HepG2 (cell line): ENCODE results near the gene IRF2. TPM values are rescaled to one million over a fixed set of nuclear protein-coding genes. Genes with fewer than 3 reads are reported as not detected.

ENCODE experiments used
- CEBPG ChIP-seq: IDR thresholded peaks from 2 replicates; pipeline ENCODE4 v1.6.1; 2016
- DMTF1 ChIP-seq: sonication (generic); formaldehyde crosslinking; IDR thresholded peaks from 2 replicates; pipeline ENCODE4 v1.4.0; 2020; ENCODE audit warnings: mild to moderate bottlenecking, missing genetic modification reagents
- MAFF ChIP-seq: IDR thresholded peaks from 2 replicates; pipeline ENCODE4 v1.6.1; 2011; ENCODE audit warnings: low read depth, low read length, improper control_type of control experiment
- REXO4 ChIP-seq: sonication (generic); formaldehyde crosslinking; IDR thresholded peaks from 2 replicates; pipeline ENCODE4 v1.8.0; 2022; ENCODE audit warnings: missing genetic modification reagents, mild to moderate bottlenecking, borderline replicate concordance
- RFXAP ChIP-seq: sonication (generic); formaldehyde crosslinking; IDR thresholded peaks from 2 replicates; pipeline ENCODE4 v1.4.0; 2020; ENCODE audit warnings: missing genetic modification reagents, borderline replicate concordance
- SP140L ChIP-seq: sonication (generic); formaldehyde crosslinking; IDR thresholded peaks from 2 replicates; pipeline ENCODE4 v1.4.0; 2020; ENCODE audit warnings: missing genetic modification reagents, borderline replicate concordance
- TERF1 ChIP-seq: sonication (generic); formaldehyde crosslinking; IDR thresholded peaks from 2 replicates; pipeline ENCODE4 v1.8.0; 2022; ENCODE audit warnings: mild to moderate bottlenecking, missing genetic modification reagents, moderate library complexity
- TRIM22 ChIP-seq: fragments of 450-650 bp; IDR thresholded peaks from 2 replicates; pipeline ENCODE4 v1.6.1; 2017
- ZBTB7A ChIP-seq: sonication (generic); formaldehyde crosslinking; IDR thresholded peaks from 2 replicates; pipeline ENCODE4 v1.8.0; 2022; ENCODE audit warnings: mild to moderate bottlenecking, missing genetic modification reagents
- ZFP36 ChIP-seq: fragments of 150-350 bp; IDR thresholded peaks from 2 replicates; pipeline ENCODE4 v1.6.1; 2018; ENCODE audit warnings: borderline replicate concordance, low read length, low read depth; ENCODE audit not compliant: partially characterized antibody
- ZMYM2 ChIP-seq: sonication (generic); formaldehyde crosslinking; IDR thresholded peaks from 2 replicates; pipeline ENCODE4 v1.8.0; 2022; ENCODE audit warnings: mild to moderate bottlenecking, missing genetic modification reagents
- ZNF143 ChIP-seq: sonication (generic); formaldehyde crosslinking; IDR thresholded peaks from 2 replicates; pipeline ENCODE4 v1.4.0; 2020; ENCODE audit warnings: missing genetic modification reagents
- ZNF207 ChIP-seq: fragments of 450-650 bp; IDR thresholded peaks from 2 replicates; pipeline ENCODE4 v1.6.1; 2016; ENCODE audit warnings: antibody characterized with exemption, borderline replicate concordance
- ZNF263 ChIP-seq: sonication (generic); formaldehyde crosslinking; IDR thresholded peaks from 2 replicates; pipeline ENCODE4 v1.4.0; 2020; ENCODE audit warnings: missing genetic modification reagents
- ZNF512 ChIP-seq: sonication (generic); formaldehyde crosslinking; IDR thresholded peaks from 2 replicates; pipeline ENCODE4 v1.4.0; 2020; ENCODE audit warnings: mild to moderate bottlenecking, missing genetic modification reagents
- ZNF709 ChIP-seq: sonication (generic); formaldehyde crosslinking; IDR thresholded peaks from 2 replicates; pipeline ENCODE4 v1.5.0; 2020; ENCODE audit warnings: mild to moderate bottlenecking, missing genetic modification reagents
- ZNF784 ChIP-seq: sonication (generic); formaldehyde crosslinking; IDR thresholded peaks from 2 replicates; pipeline ENCODE4 v1.5.1; 2020; ENCODE audit warnings: missing genetic modification reagents, mild to moderate bottlenecking, borderline replicate concordance
- ZNF800 ChIP-seq: sonication (generic); formaldehyde crosslinking; IDR thresholded peaks from 2 replicates; pipeline ENCODE4 v1.4.0; 2020; ENCODE audit warnings: missing genetic modification reagents
- ZNF839 ChIP-seq: sonication (generic); formaldehyde crosslinking; IDR thresholded peaks from 2 replicates; pipeline ENCODE4 v1.4.0; 2020; ENCODE audit warnings: missing genetic modification reagents, mild to moderate bottlenecking, borderline replicate concordance
- polyA plus RNA-seq, 8 experiments: library from polyadenylated mRNA; depleted of rRNA in 3 of 8; stranded (reverse) in 7 of 8; unstranded in 1 of 8; fragments of >200 nt; fragmentation: Illumina TruSeq in 4 of 8; extraction: Trizol in 4 of 8; gene quantifications; 2 replicates each; pipeline versions ENCODE4 v1.2.1 to v1.2.3, GENCODE V29; 2011 to 2016; ENCODE audit warnings: low read depth in 4 of 8, missing spikeins in 1 of 8, mixed read lengths in 1 of 8; ENCODE audit not compliant: insufficient read depth in 1 of 8
- total RNA-seq, 5 experiments: library from RNA; depleted of rRNA; stranded (reverse); fragments of >200 nt; fragmentation: Illumina TruSeq; extraction: Trizol; gene quantifications; 2 replicates each; pipeline ENCODE4 v1.2.3, GENCODE V29; 2016; ENCODE audit warnings: low read depth in 1 of 5

The IRF2 gene
- total and polyA plus RNA-seq, 2 of the 13 experiments (the other 11 are each of a cell fraction or from before 2014, with no cell fraction given) = 15.5 to 28.8 TPM

GRCh38 chr4:184343502-184344177 lies 130.7 kb downstream of the IRF2 start (continued):
- TF ChIP-seq DMTF1 (CRISPR knock-in tag) (no peak), ZNF143 (CRISPR knock-in tag) (peak; percentile 98), ZNF263 (CRISPR knock-in tag) (0 out of 2 replicates have a peak, but pooled peaks have one; percentile 12), SP140L (CRISPR knock-in tag) (no peak), TERF1 (no peak), RFXAP (CRISPR knock-in tag) (no peak), ZMYM2 (CRISPR knock-in tag) (no peak), REXO4 (no peak), ZNF839 (CRISPR knock-in tag) (no peak), ZFP36 (no peak), ZNF207 (no peak), ZNF784 (CRISPR knock-in tag) (no peak), ZNF800 (CRISPR knock-in tag) (no peak), MAFF (no peak), ZNF512 (CRISPR knock-in tag) (no peak), ZBTB7A (no peak), TRIM22 (no peak), ZNF709 (no peak), CEBPG (CRISPR knock-in tag) (no peak)
